Measurements from ENCODE around the gene ANAPC1.
"Not testable (repeated sequence)": the region's sequence is repeated elsewhere in the genome, so short reads cannot be mapped to it uniquely, and the experiment has no call there.

Gene ANAPC1

DNA sequence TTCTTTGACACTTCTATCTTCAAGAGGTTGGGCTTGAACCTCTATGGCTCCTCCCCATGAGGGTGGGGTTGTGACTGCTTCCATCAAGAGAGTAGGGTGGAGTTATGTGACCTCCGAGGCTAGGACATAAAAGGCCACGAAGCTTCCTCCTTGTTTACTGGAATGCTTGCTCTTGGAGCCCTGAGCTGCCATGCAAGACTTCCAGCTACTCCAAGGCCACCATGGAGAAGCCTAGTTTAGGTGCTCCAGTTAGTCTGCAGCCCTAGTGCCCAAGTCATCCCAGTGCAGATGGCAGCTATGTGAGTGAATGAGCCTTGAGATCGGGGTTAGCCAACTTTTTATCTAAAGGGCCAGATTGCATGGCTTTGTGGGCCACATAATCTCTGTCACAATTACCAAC lies 12.0 kb upstream of the ANAPC1 start:
- Histone ChIP-seq H3K27ac (ENCODE audit: extremely low read depth, low read depth, low read length) (no peak overlapping the region), H3K4me3 (ENCODE audit: low read depth, low read length) (no peak overlapping the region), H3K36me3 (ENCODE audit: control insufficient read depth in 2 of 2, insufficient read depth in 1 of 2, low read length in 2 of 2) (no peaks in the 10 kb centered on the region), H3K9me3 (ENCODE audit: control insufficient read depth, insufficient read depth, low read depth, low read length) (no peaks in the 10 kb centered on the region), H3K4me1 (ENCODE audit: control insufficient read depth, insufficient read depth, low read length) (peaks cover 10% of the 10 kb centered on the region; the same call in 1 of the 2 replicates)
- TF ChIP-seq ZNF707 (tag by site-specific recombination; IDR thresholded peaks at IDR 0.05) (no peak), ZNF394 (tag by site-specific recombination; IDR thresholded peaks at IDR 0.05; ENCODE audit: borderline replicate concordance) (peak; percentile 61; the same call in 1 of the 2 replicates), ZNF585B (tag by site-specific recombination; IDR thresholded peaks at IDR 0.05) (no peak), BCL11B (tag by site-specific recombination; IDR thresholded peaks at IDR 0.05; ENCODE audit: low read depth) (no peak)
- TF ChIP-seq, protein P1, sequence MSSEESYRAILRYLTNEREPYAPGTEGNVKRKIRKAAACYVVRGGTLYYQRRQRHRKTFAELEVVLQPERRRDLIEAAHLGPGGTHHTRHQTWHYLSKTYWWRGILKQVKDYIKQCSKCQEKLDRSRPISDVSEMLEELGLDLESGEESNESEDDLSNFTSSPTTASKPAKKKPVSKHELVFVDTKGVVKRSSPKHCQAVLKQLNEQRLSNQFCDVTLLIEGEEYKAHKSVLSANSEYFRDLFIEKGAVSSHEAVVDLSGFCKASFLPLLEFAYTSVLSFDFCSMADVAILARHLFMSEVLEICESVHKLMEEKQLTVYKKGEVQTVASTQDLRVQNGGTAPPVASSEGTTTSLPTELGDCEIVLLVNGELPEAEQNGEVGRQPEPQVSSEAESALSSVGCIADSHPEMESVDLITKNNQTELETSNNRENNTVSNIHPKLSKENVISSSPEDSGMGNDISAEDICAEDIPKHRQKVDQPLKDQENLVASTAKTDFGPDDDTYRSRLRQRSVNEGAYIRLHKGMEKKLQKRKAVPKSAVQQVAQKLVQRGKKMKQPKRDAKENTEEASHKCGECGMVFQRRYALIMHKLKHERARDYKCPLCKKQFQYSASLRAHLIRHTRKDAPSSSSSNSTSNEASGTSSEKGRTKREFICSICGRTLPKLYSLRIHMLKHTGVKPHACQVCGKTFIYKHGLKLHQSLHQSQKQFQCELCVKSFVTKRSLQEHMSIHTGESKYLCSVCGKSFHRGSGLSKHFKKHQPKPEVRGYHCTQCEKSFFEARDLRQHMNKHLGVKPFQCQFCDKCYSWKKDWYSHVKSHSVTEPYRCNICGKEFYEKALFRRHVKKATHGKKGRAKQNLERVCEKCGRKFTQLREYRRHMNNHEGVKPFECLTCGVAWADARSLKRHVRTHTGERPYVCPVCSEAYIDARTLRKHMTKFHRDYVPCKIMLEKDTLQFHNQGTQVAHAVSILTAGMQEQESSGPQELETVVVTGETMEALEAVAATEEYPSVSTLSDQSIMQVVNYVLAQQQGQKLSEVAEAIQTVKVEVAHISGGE (tag by site-specific recombination; conservative IDR thresholded peaks at IDR 0.05; ENCODE audit: low read depth) = no peak
- ChIA-PET POLR2A (interaction anchor here (2.0 kb wide), 1 partner anchor 159 kb away, joined by 7 read pairs; the partner anchor contains the start of gene TMEM87B), CTCF (interaction anchor here (0.6 to 1.9 kb wide), 3 partner anchors 8 to 154 kb away, joined by 3 to 9 read pairs (median 3); no protein-coding TSS in a partner anchor)

- Histone ChIP-seq H3K4me3 (ENCODE audit: low read depth, low read length) (peak overlapping the region; percentile 88), H3K9me3 (ENCODE audit: control insufficient read depth, insufficient read depth, low read depth, low read length) (no peaks in the 10 kb centered on the region), H3K4me1 (ENCODE audit: control insufficient read depth, insufficient read depth, low read length) (no peaks in the 10 kb centered on the region), H3K36me3 (ENCODE audit: control insufficient read depth in 2 of 2, insufficient read depth in 1 of 2, low read length in 2 of 2) (peaks cover 3 to 8% of the 10 kb centered on the region in 2 experiments; a peak in 2 of 3 replicates), H3K27ac (ENCODE audit: extremely low read depth, low read depth, low read length) (peak overlapping the region; percentile 91; the same call in 1 of the 2 replicates)
- ChIA-PET POLR2A (interaction anchor here (0.7 to 1.9 kb wide), 4 partner anchors 9 to 170 kb away, joined by 3 to 15 read pairs (median 6); partner anchors contain the start of genes MERTK and TMEM87B), CTCF (interaction anchor here (1.0 kb wide), 2 partner anchors 15 to 163 kb away, joined by 3 to 5 read pairs; no protein-coding TSS in a partner anchor)
- TF ChIP-seq ZNF121 (tag by site-specific recombination; IDR thresholded peaks at IDR 0.05) (peak; percentile 97), ZNF335 (tag by site-specific recombination; conservative IDR thresholded peaks at IDR 0.05) (peak; percentile 49; the same call in 1 of the 2 replicates), ZFP41 (tag by site-specific recombination; IDR thresholded peaks at IDR 0.05; ENCODE audit: borderline replicate concordance) (no peak)
Measured at GRCh38 chr2:111884592-111884964, 585 bp upstream of the ANAPC1 start.

- H3K4me1 ChIP-seq (ENCODE audit: control insufficient read depth, insufficient read depth, low read length); H3K4me3 ChIP-seq (ENCODE audit: low read depth, low read length); POLR2A ChIA-PET; H3K9me3 ChIP-seq (ENCODE audit: control insufficient read depth, insufficient read depth, low read depth, low read length); H3K27ac ChIP-seq (ENCODE audit: extremely low read depth, low read depth, low read length): not testable (repeated sequence)
- CTCF ChIA-PET = interaction anchor here (0.8 kb wide), 1 partner anchor 175 kb away, joined by 3 read pairs; no protein-coding TSS in a partner anchor
- peaks cover 3 to 46% of the 10 kb centered on the region in 2 experiments for H3K36me3 ChIP-seq (ENCODE audit: control insufficient read depth in 2 of 2, insufficient read depth in 1 of 2, low read length in 2 of 2)
Measured at GRCh38 chr2:111872806-111873205, 11.2 kb downstream of the ANAPC1 start.

- POLR2A ChIA-PET; H3K9me3 ChIP-seq (ENCODE audit: control insufficient read depth, insufficient read depth, low read depth, low read length); CTCF ChIA-PET; H3K4me1 ChIP-seq (ENCODE audit: control insufficient read depth, insufficient read depth, low read length); H3K27ac ChIP-seq (ENCODE audit: extremely low read depth, low read depth, low read length); H3K4me3 ChIP-seq (ENCODE audit: low read depth, low read length): not testable (repeated sequence)
- peaks cover 8 to 40% of the 10 kb centered on the region in 2 experiments; a peak in 2 of 3 replicates for H3K36me3 ChIP-seq (ENCODE audit: control insufficient read depth in 2 of 2, insufficient read depth in 1 of 2, low read length in 2 of 2)
Measured at GRCh38 chr2:111865124-111865523, 18.9 kb downstream of the ANAPC1 start.

GRCh38 chr2:111860005-111860404 lies 24.0 kb downstream of the ANAPC1 start:
- H3K4me1 ChIP-seq (ENCODE audit: control insufficient read depth, insufficient read depth, low read length); H3K9me3 ChIP-seq (ENCODE audit: control insufficient read depth, insufficient read depth, low read depth, low read length); CTCF ChIA-PET; POLR2A ChIA-PET; H3K4me3 ChIP-seq (ENCODE audit: low read depth, low read length); H3K27ac ChIP-seq (ENCODE audit: extremely low read depth, low read depth, low read length): not testable (repeated sequence)
- H3K36me3 ChIP-seq (ENCODE audit: control insufficient read depth in 2 of 2, insufficient read depth in 1 of 2, low read length in 2 of 2) = peaks cover 3 to 28% of the 10 kb centered on the region in 2 experiments; a peak in 2 of 3 replicates

DNA sequence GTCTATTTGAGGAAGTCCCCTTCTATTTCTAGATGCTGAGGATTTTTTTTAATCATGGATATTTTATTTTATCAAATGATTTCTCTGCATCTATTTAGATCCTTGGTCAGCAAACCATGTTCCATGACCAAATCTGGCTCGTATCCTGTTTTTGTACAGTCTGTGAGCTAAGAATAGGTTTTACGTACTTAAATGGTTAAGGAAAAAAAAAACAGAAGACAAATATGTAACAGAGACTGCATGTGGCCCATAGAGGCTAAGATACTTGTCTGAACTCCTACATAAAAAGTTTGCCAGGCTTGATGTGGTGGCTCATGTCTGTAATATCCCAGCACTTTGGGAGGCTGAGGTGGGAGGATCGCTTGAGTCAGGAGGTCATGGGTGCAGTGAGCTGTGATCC lies 31.4 kb downstream of the ANAPC1 start:
- peaks cover 3 to 21% of the 10 kb centered on the region in 2 experiments; a peak in 2 of 3 replicates for H3K36me3 ChIP-seq (ENCODE audit: control insufficient read depth in 2 of 2, insufficient read depth in 1 of 2, low read length in 2 of 2)
- POLR2A ChIA-PET; H3K4me3 ChIP-seq (ENCODE audit: low read depth, low read length); H3K4me1 ChIP-seq (ENCODE audit: control insufficient read depth, insufficient read depth, low read length); H3K27ac ChIP-seq (ENCODE audit: extremely low read depth, low read depth, low read length); H3K9me3 ChIP-seq (ENCODE audit: control insufficient read depth, insufficient read depth, low read depth, low read length): not testable (repeated sequence)
- CTCF ChIA-PET = interaction anchor here (0.7 kb wide), 1 partner anchor 66 kb away, joined by 3 read pairs; no protein-coding TSS in a partner anchor

Data from HEK293 (cell line).